HG03108 (cell line): ENCODE data around the gene ACIN1.
A peak's percentile ranks its signal among the peaks of the same experiment; 100 is the strongest.

Experiments used
- ATAC-seq: cut with Tn5 transposase; IDR thresholded peaks from one replicate; pipeline ENCODE4 v1.9.1; 2021; ENCODE audit warnings: moderate library complexity; ENCODE audit not compliant: unreplicated experiment

Gene ACIN1

GRCh38 chr14:23062002-23062401, 32.9 kb downstream of the ACIN1 start:
- no peak for ATAC-seq

GRCh38 chr14:23060536-23061260, 34.2 kb downstream of the ACIN1 start:
- no peak for ATAC-seq

- ATAC-seq = no peak
Observed at GRCh38 chr14:23058654-23059504, 36.1 kb downstream of the ACIN1 start.

- ATAC-seq = peak; percentile 43
Observed at GRCh38 chr14:23057757-23058653, 36.9 kb downstream of the ACIN1 start.

GRCh38 chr14:23056956-23057756, 37.8 kb downstream of the ACIN1 start, which contains the start of gene CDH24:
Gene CDH24, minus strand, starts transcription at chr14:23057520. Its CDS starts 1,787 bp downstream, at chr14:23055733.
- peak; percentile 36 for ATAC-seq

GRCh38 chr14:23056145-23056955, 38.6 kb downstream of the ACIN1 start:
- peak; percentile 43 for ATAC-seq

GRCh38 chr14:23055621-23056144, 39.3 kb downstream of the ACIN1 start:
- no peak for ATAC-seq

GRCh38 chr14:23055147-23055550, 39.8 kb downstream of the ACIN1 start:
- ATAC-seq = no peak

- no peak for ATAC-seq
Observed at GRCh38 chr14:23054000-23054811, 40.7 kb downstream of the ACIN1 start.

GRCh38 chr14:23053426-23053825, 41.5 kb downstream of the ACIN1 start:
- ATAC-seq = no peak

- no peak for ATAC-seq
Observed at GRCh38 chr14:23052671-23053070, 42.3 kb downstream of the ACIN1 start.

- no peak for ATAC-seq
Observed at GRCh38 chr14:23052182-23052623, 42.7 kb downstream of the ACIN1 start.

- ATAC-seq = no peak
Observed at GRCh38 chr14:23051141-23052057, 43.5 kb downstream of the ACIN1 start.

GRCh38 chr14:23049011-23049410, 45.9 kb downstream of the ACIN1 start:
- ATAC-seq = no peak

- no peak for ATAC-seq
Observed at GRCh38 chr14:23047751-23048693, 46.9 kb downstream of the ACIN1 start.

- no peak for ATAC-seq
Observed at GRCh38 chr14:23047034-23047634, 47.8 kb downstream of the ACIN1 start.
